Activated T-cell treated with anti-CD3 and anti-CD28 coated beads, Interleukin-2, amount 50 U/mL, for 48 hours (primary cell): ENCODE measurements around the gene STXBP5.

Experiments used
- DNase-seq, 2 experiments: peaks; one replicate each; pipeline ENCODE4 v3.0.0-alpha.2; 2020

The STXBP5 gene

DNA sequence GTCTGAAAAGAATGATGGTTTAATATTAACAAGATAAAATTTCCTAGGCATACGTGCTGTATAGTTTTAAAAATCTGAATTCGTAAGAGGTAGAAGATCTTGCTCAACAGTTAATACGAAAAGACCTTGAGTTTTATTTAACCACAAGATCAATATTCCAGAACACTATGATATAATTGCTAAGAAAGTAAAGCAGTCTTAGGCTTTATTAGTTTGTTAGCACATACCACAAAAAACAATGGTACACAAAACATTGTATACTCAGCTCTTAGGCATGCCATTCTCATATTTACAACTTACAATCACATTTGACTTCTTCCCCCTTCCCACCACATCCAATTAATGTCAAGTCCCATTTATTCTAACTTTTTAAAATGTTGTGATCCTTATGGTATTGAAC lies 24.4 kb upstream of the STXBP5 start:
- DNase-seq, result no peak

DNA sequence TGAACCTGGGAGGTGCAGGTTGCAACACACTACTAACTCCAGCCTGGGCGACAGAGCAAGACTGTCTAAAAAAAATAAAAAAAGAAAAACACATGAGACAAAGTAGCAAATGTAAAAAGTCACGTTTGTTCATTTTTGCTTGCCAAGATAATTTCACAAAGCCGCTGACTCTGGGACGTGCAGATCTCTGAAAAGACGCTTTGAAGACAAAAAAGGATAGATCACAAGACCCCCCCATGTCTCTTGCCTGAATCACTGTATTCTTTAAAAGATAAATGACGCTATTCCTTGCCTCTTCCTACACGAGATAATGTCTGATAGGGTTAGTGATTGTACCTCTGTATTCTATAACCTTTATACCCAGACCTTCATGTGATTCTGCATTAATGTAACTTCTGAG lies 23.3 kb upstream of the STXBP5 start:
- DNase-seq, result no peak

DNA sequence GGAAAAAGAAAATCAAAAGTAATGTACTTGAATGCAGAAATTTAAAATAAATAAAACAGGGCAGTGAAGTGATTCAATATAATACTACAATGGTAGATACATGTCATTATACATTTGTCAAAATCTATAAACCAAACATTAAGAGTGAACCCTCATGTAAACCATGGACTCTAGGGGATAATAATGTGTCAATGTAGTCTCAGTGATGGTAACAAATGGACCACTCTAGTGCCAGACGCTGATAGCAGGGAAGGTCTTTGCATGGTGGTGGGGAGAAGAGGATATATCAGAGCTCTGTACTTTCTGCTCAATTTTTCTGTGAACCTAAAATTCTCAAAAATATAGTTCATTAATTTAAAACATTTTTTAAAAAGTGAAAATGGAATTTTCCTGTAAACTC lies 19.8 kb upstream of the STXBP5 start:
- no peak for DNase-seq

DNA sequence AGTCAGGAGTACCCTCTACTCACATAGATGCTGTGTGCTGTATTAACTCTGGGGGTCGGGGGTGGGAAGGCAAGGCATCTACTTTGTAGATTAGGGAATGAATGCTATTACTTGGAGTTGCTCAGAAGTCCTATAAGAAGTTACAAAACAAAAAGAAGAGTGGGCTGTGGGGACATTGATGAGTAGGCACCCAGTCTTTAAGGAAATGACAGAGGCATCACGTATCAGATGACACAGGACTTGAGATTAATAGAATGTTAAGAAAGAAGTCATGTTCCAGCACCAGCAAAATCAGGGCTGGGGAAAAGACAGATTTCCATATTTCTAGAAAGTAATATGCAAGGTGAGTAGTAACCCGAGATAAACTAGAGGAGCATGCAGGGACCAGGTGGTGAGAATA lies 19.0 kb upstream of the STXBP5 start:
- no peak for DNase-seq

DNA sequence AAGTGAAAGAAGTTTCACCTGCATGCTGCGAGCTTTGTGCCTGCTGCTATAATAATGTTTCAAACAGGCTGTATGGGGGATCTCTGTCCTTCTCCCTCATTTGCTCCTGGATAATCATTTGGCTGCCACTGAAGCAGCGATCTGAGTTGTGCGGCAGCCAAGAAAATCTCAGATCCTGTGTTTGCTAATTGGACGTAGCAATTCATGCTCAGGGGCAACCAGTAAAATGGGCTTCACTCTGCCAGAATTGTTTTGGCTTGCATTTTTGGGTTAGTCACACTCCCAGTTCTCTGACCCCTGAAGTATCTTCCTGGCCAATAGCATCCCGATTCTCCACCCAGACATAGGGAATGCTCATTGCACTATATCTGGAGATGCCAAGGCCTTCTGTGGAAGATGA lies 13.7 kb upstream of the STXBP5 start:
- DNase-seq, result no peak

DNA sequence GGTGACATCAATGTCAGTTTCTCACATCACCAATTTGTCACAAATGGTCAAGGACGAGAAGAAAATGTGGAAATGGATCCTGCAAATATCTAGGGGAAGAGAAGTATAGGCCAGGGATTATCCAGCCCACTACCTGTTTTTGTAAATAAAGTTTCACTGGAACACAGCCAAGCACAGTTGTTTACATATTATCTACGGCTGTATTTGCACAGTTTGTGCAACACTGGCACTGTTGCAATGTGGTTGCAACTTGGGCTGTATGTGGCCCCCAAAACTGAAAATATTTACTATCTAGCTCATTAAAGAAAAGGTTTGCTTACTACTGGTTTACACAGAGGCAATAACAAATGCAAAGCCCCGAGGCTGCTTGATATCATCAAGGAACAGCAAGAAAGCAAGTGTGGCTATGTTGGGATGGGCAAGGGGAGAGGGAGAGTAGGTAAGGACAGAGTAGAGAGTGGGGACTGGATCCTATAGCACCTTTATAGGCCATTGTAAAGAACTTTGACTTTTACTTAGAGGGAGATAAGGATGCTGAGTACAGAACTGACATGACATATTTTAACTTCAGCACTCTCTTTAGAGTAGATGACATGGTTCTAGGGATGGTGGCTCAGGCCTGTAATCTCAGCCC lies 11.8 kb upstream of the STXBP5 start:
- DNase-seq, result no peak

DNA sequence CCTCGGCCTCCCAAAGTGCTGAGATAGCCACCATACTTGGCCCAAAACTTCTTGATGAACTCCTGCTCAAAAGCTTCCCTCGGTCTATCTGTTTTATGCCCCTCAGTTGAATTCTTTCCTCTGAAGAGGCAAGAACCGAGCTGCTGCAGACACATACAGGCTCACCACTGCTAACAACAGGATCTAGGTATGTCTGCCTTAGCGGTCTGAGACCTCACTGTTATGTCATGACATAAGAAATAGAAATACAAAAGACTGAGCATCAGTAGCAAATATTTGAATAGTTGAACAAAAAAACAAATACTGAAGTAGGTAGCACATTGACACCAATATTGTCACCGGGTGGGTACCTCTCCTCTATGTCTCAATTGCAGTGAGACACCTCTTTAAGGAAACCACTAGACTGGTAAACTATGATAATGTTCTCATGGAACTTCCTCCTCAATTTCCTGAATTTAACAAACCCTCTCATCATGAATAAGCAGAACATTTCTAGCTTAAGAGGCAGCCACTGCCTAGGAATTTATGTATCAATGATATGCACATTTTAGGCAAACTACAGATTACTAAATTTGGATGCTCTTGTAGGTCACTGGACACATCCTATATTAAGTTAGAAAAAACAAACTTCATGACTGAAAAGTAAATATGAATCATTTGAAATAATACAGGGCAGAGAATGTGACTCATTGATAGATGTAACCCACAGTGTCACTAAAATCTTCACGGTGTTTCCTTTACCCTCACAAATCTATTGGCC lies 9.4 kb upstream of the STXBP5 start:
- no peak for DNase-seq

DNA sequence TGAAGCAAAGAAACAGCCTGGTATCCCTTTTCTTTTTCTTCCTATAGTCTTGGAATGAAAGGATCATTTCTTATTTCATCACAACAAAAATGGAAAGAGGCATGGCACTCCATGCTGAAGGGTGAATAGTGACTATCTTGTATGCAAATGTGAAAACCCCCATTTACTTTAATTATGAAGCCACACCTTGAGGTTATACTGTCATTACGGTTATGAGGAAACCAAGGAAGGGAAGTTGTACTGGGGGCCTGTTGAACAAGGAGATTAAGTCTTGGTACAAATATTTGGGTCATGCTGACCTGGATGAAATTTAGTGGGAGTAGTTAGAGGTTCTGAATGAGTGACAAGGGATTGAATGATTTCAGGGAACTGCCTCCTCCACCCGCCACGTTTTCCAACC lies 8.7 kb upstream of the STXBP5 start:
- DNase-seq, result peak in 1 of 2 experiments; percentile 28

DNA sequence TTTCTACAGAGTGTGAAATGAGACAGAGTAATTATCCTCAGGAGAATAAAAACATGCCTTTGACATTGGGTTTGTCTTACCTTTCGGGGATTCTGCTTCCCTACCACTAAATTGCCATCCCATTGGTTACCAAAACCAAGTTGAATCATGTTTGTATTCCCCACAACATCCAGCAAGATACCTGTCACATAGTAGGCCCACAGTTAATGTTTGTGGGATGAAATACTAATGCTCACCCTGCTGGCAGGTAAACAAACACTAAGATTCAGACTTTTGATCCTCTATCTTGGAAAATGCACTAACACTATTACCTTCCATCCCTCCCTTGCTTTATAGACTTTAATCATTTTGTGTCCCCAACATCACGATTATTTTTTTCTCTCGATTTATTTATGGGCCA lies 8.2 kb upstream of the STXBP5 start:
- no peak for DNase-seq

DNA sequence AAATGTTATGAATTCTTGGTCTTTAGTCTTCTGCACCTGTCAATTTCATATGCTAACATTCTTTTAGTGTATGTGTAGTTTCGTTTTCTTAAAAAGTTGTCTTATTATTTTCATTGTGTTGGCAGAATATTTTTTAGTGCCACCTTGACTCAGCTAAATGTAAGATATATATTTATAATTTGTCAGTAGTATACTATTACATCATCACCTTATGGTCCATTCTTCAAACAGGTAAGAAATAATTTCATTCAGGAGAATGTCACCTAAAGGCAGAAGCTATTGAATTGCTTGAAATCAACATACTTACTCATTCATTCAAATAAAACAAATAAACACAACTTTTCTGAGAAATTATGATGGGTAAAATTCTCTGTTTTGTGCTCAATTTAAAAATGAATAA lies 3.5 kb upstream of the STXBP5 start:
- no peak for DNase-seq

DNA sequence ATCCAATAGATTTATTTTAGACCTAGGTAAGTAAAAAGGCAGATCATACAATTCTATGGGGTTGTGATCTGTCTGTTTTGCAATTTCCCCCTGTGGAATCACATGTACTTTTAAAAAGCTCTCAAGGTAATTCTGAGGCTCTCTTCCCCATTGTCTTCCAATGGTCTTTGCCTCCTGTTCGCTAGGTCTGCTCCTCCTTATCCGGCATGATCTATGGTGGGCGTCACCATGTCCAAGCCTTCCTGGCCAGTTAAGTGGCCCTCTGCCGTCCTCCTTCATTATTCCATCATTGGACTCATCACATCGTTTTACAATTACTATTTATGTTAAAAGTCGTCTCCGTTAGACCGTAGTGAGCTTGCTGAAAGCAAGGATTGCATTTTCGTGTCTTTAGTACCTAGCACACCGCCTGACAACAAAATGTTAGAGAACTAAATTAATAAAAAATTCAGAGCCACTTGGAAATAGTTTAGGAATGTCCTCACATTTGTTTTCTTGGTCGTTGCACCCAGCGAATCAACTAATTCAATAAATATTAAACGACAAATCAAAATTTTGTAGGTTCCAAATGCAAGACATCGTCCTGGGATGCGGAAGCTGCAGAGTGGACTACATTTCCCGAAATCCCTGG lies 2.2 kb upstream of the STXBP5 start:
- DNase-seq, result peak; percentile 40 to 44

DNA sequence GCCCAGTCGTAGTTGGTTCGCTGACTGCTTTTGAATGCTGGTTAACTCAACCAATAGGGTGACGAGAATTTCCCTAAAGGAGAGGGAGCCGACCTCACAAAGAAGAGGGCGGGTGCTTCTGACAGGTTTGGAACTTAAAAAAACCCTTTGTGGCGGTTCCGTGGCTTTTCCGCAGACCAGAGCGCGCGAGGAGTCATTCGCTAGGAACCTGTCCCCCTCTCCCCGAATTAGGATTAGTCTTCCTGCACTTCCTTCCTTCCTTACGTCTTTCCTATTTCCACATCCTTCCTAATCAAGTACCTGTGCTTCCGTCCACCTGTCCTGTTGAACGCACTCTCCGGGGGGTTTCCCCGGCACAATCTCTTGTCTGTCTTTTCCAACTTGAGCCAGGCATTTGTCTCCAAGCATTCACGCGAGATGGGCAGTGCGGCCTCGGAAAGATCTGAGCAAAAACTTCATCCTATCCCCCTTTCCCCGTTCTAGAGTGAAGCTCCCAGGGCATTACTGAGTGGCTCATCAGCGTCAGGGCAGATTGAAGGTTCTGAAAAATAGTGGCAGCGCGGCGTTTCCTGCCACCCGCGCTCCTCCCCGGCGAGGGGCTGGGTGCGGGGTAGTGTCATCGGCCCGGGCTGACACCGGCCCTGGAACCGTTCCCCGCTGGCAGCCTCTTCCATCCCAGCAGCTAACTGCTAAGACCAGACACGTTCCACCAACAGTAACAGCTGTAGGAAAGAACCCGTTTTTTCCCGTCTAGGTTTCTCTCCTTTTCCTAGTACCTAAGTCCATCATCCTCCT lies 1.5 kb upstream of the STXBP5 start:
- DNase-seq, result peak; percentile 75 to 79

DNA sequence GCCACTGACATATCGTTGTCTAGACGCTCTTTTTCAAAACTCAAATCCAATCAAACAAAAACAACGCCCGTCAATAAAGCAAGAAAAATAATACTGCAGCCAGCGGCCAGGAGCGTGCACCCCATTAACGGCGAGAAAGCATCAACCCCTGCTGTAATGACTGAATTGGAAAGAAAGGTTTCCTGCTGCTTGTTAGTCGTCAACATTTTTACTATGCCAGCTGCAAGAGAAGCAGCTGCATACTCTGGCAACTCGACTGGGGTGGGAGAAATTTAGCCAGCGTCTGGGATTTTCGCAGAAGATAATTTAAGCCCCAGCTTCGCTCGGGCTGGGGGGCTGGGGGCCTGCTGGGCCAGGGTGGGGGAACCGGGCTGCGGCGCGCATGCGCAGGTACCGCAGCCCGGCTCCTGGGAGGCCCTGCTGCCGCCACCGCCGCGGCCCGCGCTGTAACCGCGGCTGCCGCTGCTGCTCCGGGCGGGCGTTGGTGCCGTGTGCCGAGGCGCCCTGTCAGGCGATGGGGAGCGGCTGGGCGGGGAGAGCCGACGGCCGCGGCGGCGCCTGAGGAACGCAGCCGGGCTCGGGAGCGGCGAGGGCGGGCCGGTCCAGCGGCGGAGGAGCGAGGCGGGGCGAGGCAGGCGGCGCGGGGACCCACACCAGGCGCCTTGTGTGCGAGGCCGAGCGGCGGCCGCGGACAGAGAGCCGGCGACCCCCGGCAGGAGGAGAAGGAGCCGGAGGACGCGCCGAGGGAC lies 732 bp upstream of the STXBP5 start:
- DNase-seq, result peak; percentile 78 to 82

DNA sequence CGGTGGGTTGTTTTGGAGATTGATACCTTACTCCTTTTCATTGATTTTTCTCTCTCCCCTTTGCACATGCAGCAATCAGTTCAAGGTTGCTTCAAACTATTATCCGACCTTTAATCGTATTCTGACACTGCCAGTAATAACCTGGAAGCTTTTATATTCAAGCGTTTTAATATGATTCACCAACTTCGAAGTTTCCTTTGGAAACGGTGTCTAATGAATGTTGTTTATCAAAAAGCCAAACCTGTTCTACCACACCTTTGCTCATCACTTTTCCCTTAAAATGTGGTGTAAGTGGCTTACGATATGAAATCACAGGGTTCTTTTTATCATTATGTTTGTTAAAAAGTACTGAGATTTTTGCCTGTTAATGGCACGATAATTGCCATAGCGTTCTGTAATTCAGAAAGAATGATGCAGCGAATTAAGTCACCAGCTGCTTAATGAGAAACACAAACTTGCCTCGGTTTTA lies 660 bp downstream of the STXBP5 start:
- no peak for DNase-seq

DNA sequence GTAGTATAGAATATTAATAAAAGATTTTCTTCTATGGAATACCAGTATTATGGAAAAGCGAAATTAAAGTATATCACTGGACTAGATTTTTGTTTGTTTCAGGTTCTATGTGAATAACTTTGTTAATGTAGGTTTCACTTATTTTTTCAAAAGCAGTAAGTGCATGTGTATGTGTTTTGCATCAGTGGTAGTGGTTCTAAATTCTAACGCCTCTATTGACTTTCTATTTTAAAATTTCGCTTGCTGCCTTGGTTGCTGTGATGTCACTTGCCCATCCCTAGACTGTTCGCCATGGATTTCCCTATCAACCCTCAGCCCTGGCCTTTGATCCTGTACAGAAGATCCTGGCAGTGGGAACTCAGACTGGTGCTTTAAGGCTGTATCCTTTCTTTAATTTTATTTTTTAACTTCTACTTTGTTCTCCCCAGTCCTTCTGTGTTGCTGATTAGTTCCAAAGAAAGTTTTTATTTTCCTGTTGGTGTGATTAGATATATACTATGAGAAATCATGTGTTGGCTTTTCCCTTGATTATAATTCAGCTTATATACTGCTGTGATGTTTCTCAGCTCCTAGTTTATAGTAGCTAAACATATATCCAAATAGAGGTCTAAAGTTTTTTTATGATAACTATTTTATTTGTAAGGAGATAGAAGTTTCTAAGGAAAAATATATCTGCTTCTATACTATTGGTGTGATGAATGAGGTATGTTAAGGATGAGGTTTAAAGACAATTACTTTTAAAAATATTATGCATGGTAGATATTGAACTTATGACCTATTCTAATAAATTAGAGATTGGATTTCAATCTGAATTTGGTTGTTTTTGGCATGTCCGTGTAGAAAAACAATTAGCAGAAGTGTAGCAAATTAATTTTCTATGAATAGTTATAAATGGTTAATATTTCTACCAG lies 1.7 kb downstream of the STXBP5 start:
- DNase-seq, result no peak

DNA sequence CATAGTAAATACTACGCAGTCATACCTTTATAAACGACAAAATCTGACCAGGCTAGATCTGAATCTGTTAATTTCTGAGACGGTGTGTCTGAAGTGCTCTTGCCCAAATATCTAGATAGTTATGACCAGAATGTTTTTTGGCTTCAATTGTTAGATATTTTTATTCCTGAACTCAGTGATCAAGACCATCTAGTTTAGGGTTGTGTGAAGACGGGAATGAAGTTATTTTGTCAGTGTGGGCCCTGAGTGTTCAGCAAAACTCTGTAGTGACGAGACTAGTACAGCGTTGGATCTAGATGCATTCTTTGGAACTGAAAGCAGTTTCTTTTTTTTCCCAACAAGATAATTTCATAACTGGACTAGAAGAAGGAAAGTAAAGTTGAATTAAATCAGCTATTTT lies 3.1 kb downstream of the STXBP5 start:
- DNase-seq, result no peak

DNA sequence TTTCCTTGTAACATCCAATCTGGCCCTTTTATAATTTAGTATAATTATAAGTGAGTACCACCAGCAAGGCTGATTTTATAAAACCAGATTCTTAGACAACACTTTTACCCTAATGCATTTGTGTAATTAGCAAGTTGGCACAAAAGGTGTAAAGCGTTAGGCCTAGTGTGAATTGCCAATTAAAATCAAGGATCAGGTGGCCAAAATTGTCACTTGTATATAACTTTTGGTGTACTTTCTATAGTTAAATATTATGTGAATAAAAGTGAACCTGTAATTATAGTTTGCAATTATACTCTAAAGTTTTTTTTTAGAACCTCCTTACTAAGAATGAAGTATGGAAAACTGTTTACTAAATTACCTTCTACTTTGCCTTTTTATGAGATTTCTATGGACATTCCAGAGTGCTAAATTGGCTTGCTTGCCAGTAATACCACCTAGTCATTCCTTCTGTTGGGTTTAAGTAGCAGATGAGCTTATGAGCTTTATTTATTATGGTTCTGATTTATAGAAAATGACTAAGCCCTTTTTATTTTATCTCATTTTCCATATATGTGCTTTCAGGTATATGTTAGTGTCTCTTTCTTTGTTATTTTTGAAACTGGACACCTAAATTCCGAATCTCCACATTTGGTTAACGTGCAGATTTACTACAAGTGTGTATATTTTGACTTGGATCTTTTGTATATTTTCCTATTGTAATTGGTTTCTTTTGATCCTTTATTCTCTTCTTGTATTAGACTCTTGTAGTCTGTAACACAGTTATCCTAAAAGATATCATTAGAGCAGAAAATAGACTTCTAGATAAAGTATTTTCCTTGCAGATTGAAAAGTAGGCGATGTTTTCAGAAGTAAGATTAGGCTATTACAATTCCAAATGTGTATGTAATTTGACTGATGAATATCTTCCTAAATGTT lies 3.9 kb downstream of the STXBP5 start:
- no peak for DNase-seq

DNA sequence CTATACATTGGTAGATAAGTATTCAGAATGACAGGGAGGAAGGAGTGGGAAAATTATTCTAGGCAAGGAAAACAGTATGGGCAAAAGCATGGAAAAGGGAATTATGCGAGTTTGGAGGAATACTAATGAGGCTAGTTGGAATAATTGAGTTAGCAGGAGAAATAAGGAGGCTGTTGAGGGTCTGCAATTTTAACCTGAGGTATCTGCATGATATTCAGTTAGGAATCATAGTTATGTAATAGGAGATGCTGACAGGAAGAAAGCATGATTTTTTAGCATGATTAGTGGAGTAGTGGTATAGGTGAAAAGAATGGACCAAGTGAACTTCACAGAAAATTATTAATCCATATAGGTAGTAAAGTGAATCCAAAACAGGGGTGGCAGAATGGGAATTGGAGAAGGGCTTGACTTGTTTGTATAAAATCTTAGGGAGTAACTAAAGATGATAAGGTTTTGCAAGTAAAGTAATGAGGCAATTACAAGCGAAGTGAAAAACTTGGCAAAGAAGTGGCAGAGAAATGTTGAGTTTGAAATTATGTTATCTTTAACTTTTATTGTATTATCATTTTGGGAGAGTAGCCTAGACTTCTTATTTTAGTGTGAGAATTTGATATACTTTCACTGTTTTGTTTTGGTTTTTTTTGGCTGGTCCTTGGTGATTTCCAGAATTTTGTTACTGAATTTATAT lies 5.7 kb downstream of the STXBP5 start:
- no peak for DNase-seq

DNA sequence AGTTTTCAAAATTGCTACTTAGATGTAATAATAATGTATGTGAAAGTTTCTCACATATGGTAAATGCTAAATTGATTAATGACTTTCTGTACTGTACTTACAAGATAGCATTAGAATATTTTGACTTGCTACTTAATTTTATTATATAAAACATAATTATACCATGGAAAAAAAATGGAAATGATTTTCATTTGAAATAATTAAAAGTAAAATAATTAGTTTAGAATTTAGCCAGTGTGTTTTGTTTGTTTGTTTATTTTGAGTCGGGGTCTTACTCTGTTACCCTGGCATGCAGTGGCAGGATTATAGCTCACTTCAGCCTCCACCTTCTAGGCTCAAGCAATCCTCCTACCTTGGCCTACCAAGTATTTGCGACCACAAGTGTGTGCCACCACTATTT lies 7.1 kb downstream of the STXBP5 start:
- DNase-seq, result no peak

DNA sequence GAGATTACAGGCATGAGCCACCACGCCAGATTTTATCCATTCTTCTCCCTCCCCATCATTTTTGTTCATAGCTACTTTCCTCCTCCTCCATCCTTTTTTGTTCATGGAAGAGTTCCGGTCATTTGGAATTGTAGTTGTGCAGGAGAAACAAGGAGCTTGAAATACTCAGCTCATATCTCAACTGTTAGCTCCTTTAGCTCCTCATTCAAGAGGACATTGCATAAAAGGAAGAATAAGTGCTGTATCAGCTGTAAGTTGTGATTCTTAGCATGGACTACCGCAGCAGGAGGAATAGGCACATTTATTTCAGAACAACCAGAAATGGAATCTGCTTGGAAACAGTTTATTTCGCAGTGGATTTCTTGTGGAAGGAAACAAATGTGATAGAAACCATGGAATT lies 7.6 kb downstream of the STXBP5 start:
- DNase-seq, result no peak
